Left lung (tissue), 10 donors: ENCODE data around the gene ARHGAP27. TPM values are rescaled to one million over a fixed set of nuclear protein-coding genes. Genes with fewer than 3 reads are reported as not detected.

Source experiments
- ATAC-seq: fragments of 200-7000 bp; cut with Tn5 transposase; one replicate; pipeline ENCODE4 v1.9.1; 2020; ENCODE audit warnings: moderate library complexity
- DNase-seq, 4 donors: peaks; one replicate each; pipeline ENCODE4 v3.0.0-alpha.2; 2013 to 2020
- H3K27ac ChIP-seq, 2 donors: fragments of 200-600 bp; sonication (generic) in 1 of 2; one replicate each; pipeline versions ENCODE4 v1.5.0 to v1.8.0; 2020 to 2021
- H3K27me3 ChIP-seq, 2 donors: fragments of 200-600 bp; sonication (generic) in 1 of 2; one replicate each; pipeline versions ENCODE4 v1.5.0 to v1.8.0; 2020 to 2021
- H3K36me3 ChIP-seq, 2 donors: fragments of 200-600 bp; sonication (generic) in 1 of 2; one replicate each; pipeline versions ENCODE4 v1.5.0 to v1.8.0; 2020 to 2021
- H3K4me1 ChIP-seq, 2 donors: fragments of 200-600 bp; one replicate each; pipeline ENCODE4 v1.8.0; 2021
- H3K4me3 ChIP-seq, 2 donors: fragments of 200-600 bp; sonication (generic) in 1 of 2; one replicate each; pipeline versions ENCODE4 v1.5.0 to v1.8.0; 2020 to 2021; ENCODE audit warnings: mild to moderate bottlenecking in 1 of 2
- H3K9me3 ChIP-seq, 2 donors: fragments of 200-600 bp; sonication (generic) in 1 of 2; one replicate each; pipeline versions ENCODE4 v1.5.0 to v1.8.0; 2020 to 2021
- CTCF ChIP-seq, 2 donors: fragments of 200-600 bp; sonication (generic) in 1 of 2; IDR thresholded peaks; one replicate each; pipeline versions ENCODE4 v1.5.0 to v1.8.0; 2021; ENCODE audit warnings: antibody characterized with exemption in 2 of 2
- intact Hi-C, 2 donors: fragments of 100-400 bp; cut with DNase I; formaldehyde crosslinking; loops; one replicate each; pipeline versions ENCODE4 v1.11.2 to v1.14.2; 2022
- polyA plus RNA-seq, 6 donors: library from polyadenylated mRNA; unstranded; fragments of 120-200 nt; gene quantifications; one replicate each; pipeline ENCODE4 v1.2.1, GENCODE V29; 2013; ENCODE audit not compliant: insufficient read length in 6 of 6
- total RNA-seq, 2 donors: library from RNA; stranded (reverse); fragmentation: NEBNext Ultra II Directional; extraction: Animal tissue kit (Norgen Biotek cat#: 25700); gene quantifications; one replicate each; pipeline ENCODE4 v1.2.1, GENCODE V29; 2021
- donor health status: DM: no; HTN: yes; CAD: no.
- donor health status: DM: no; HTN: no; CAD: no.

The ARHGAP27 gene
- total and polyA plus RNA-seq, 8 donors, result 22.3 to 80.6 (median 29.2) TPM

DNA sequence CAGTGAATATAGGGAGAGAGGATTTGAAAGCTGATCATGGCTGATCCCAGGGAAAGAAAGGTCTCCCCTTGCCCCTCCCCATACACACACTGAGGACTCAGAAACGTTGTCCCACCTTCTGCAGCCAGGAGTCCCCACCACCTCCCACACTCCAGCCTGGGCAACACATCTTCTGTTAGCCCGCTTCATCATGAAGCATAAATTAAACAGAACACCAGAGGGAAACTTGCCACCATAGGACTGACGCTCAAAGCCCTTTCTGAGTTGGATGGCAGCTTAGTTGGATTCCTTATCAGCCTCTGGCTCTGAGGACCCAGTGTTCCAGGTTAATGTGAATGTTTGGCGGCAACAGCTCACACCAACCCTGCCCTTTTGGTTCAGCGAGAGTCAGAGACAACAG is 33.9 kb downstream of the ARHGAP27 start:
- TF ChIP-seq CTCF (IDR thresholded peaks at IDR 0.05), result no peak
- DNase-seq, result no peak
- intact Hi-C loops, result no loop called here
- no peaks in the 10 kb centered on the region for H3K9me3 ChIP-seq
- no peak overlapping the region for H3K27ac ChIP-seq
- H3K4me3 ChIP-seq, result no peak overlapping the region
- peaks cover 0 to 6% of the 10 kb centered on the region in 2 donors for H3K4me1 ChIP-seq
- H3K27me3 ChIP-seq, result no peaks in the 10 kb centered on the region
- H3K36me3 ChIP-seq, result peaks cover 4 to 100% of the 10 kb centered on the region in 2 donors
- no peak for ATAC-seq

- Histone ChIP-seq H3K9me3 (no peaks in the 10 kb centered on the region), H3K27ac (no peak overlapping the region), H3K36me3 (peaks cover under 1 to 94% of the 10 kb centered on the region in 2 donors), H3K4me1 (peaks cover 0 to 6% of the 10 kb centered on the region in 2 donors), H3K27me3 (no peaks in the 10 kb centered on the region), H3K4me3 (no peak overlapping the region)
- TF ChIP-seq CTCF (IDR thresholded peaks at IDR 0.05), result no peak
- intact Hi-C loops, result no loop called here
- ATAC-seq, result no peak
- no peak for DNase-seq
Observed at GRCh38 chr17:45397796-45398195, 34.9 kb downstream of the ARHGAP27 start.

- no peak for ATAC-seq
- DNase-seq, result no peak
- Histone ChIP-seq H3K27ac (no peak overlapping the region), H3K9me3 (no peaks in the 10 kb centered on the region), H3K4me3 (no peak overlapping the region), H3K27me3 (no peaks in the 10 kb centered on the region), H3K4me1 (peaks cover 0 to 6% of the 10 kb centered on the region in 2 donors), H3K36me3 (peaks cover 0 to 83% of the 10 kb centered on the region in 2 donors)
- intact Hi-C loops, result no loop called here
- no peak for TF ChIP-seq CTCF (IDR thresholded peaks at IDR 0.05)
Observed at GRCh38 chr17:45396496-45397205, 36.0 kb downstream of the ARHGAP27 start.

- intact Hi-C loops, result no loop called here
- Histone ChIP-seq H3K4me1 (peaks cover 0 to 6% of the 10 kb centered on the region in 2 donors), H3K9me3 (no peaks in the 10 kb centered on the region), H3K27ac (no peak overlapping the region), H3K27me3 (no peaks in the 10 kb centered on the region), H3K4me3 (no peak overlapping the region), H3K36me3 (peaks cover 0 to 74% of the 10 kb centered on the region in 2 donors)
- ATAC-seq (no peak), DNase-seq (no peak)
- TF ChIP-seq CTCF (IDR thresholded peaks at IDR 0.05), result no peak
Observed at GRCh38 chr17:45395569-45396415, 36.9 kb downstream of the ARHGAP27 start.
